RPMI8226 (cell line): ENCODE results near the gene SLC45A1.
"Not testable (repeated sequence)": the region's sequence is repeated elsewhere in the genome, so short reads cannot be mapped to it uniquely, and the experiment has no call there.

ENCODE experiments used
- DNase-seq: peaks from one replicate; pipeline ENCODE4 v3.0.0-alpha.2; 2015

The SLC45A1 gene

DNA sequence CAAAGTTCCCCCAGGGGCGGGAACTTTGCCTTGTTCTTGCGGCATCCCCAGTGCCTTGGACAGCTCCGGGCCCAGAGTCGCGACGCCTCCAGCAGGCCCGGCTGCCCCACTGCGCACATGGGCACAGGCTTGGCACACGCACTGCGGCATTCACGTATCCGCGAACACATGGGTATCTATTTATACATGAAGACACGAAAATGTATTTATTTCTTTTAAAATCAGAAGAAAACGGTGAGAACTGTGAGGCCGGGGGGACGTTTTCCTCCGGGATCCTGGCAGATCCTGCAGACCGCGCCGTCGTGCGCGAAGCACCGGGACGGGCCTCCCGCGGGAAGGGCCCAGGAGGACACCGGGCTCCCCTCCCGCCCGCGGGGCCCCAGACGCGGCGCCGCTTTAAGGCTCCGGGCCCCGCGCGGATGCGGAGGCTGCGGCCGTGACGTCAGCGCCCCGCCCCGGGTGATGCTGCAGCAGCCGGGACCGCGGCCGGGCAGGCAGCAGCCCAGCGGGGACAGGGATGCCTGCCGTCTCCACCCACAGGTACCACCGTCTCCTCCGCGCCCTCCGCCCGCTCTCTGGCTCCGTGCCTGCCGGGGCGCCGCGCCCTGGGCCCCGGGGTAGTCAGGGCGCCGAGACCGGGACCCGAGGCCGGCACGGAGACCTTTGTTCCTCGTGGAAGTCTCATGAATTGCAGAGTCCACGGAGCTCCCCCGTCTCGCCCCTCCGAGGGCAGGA is at the start of gene SLC45A1:
SLC45A1 (plus strand) TSS at position 468 of the 735 bp plus-strand sequence. CDS start 6,216 bp downstream, outside the sequence.
- peak; percentile 75 for DNase-seq

DNA sequence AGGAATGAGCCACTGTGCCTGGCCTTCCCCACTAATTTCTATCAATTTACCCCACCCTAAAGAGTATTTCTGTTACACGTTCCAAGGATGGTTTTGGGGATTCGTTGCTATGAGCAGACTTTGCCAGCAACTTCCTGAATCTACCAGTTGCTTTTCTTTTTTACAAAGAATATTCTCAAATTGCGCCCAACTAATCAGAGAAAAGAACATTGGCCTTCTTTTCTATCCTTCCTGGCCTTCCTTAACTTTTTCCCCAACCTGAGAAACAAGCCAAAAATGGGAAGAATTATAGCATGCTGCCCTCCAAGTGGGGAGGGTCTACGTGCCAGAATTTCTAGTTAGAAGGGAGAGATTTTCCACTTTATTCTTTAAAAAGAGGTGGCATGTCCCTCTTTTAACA is 44.9 kb upstream of the SLC45A1 start:
- no peak for DNase-seq

DNA sequence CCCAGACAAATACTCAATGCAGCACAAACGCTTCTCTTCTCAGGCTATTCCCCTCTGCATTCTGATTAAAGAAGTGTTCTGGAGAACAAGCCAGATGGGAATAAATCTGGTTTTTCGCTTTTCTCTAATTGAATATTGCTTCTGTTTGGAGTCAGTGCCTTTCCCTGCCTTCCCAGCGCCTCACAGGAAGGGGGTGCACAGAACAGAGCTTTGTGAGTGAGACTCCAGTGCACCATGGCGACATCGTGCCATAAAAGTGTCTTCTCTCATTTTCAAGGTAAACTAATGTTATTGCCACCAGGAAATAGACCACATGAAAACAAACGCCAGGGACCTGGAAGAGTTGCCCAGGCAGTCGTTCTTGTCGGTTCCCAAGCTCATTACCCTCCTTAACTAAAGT is 43.6 kb upstream of the SLC45A1 start:
- no peak for DNase-seq

DNA sequence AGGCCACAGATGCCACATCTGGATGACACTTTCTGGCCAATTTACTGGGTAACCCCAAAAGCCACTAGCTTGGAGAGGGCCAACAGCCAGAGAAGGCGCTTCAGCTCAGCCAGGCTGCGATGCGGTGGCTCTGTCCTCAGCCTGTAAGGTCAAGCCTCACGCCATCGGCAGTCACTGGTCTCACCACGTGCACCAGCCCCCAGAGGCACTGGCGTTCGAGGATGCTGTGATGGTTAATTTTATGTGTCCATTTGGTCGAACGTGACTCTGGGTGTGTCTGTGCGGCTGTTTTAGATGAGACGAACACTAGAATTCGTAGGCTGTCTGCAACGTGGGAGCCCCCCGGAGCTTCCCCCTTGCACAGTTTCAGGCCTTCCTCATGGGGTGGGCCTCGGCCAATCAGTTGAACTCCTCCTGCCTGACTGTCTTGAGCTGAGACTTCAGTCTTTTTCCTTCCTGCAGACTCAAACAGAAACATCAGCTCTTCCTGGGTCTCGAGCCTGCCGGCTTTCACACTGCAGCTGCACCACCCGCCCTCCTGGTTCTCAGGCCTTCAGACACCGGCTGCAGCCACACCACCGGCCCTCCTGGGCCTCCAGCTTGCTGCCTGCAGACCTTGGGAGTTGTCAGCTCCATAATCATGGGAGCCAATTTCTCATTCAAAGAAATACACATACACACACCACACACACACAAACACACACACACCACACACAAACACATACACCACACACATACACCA is 41.6 kb upstream of the SLC45A1 start:
- peak; percentile 64 for DNase-seq

DNA sequence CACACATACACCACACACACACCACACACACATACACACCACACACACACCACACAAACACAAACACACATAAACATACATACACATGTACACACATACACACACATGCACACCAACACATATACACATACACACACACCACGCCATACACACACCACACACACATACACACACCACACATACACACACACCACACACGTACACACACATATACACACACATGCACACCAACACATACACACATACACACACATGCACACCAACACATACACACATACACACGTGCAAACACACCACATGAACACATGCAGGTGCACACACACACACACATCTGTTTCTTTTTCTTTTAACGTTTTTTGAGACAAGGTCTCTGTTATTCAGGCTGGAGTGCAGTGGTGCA is 41.0 kb upstream of the SLC45A1 start:
- no peak for DNase-seq

DNA sequence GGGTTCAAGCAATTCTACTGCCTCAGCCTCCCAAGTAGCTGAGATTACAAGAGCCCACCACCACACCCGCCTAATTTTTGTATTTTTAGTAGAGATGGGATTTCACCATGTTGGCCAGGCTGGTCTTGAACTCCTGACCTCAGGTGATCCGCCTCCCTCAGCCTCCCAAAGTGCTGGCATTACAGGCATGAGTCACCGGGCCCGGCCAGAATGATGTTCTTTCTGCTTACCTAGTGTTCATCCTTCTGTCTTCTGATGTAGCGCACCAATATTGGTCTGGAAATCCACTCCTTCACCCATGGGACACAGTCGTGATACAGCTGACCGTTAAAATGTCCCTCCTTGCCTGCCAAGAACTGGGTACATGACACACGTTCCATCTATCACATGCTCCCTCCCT is 39.2 kb upstream of the SLC45A1 start:
- DNase-seq = not testable (repeated sequence)

DNA sequence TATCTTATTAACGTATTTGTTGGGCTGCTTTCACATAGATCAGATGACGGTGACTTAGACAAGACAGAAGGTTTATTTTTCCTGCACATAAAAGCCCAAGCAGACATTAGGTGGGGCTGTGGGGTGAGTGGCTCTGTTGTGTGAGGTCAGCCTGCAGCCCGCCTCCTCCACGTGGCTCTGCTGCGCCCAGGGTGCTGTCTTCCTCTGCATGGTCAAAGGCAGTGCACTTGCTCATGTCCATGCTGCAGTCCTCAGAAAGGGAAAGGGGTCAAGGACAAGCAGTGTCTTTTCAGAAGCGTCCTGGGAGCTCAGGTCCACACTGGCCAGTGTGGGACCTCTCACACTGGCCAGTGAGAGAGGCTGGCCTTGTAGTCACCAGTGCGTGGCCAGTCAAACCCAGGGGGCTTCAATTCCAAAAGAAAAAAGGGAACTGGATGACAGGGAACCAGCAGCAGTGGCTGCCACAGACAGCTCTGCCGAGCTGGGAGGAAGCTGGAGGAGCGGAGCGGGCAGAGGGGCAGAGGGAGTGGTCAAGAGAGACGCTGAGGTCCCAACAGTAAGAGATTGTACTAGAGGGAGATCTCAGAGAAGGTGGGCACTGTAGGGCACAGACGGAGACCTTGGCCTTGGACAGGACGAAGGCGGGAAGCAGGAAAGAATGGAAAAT is 35.9 kb upstream of the SLC45A1 start:
- DNase-seq = no peak

DNA sequence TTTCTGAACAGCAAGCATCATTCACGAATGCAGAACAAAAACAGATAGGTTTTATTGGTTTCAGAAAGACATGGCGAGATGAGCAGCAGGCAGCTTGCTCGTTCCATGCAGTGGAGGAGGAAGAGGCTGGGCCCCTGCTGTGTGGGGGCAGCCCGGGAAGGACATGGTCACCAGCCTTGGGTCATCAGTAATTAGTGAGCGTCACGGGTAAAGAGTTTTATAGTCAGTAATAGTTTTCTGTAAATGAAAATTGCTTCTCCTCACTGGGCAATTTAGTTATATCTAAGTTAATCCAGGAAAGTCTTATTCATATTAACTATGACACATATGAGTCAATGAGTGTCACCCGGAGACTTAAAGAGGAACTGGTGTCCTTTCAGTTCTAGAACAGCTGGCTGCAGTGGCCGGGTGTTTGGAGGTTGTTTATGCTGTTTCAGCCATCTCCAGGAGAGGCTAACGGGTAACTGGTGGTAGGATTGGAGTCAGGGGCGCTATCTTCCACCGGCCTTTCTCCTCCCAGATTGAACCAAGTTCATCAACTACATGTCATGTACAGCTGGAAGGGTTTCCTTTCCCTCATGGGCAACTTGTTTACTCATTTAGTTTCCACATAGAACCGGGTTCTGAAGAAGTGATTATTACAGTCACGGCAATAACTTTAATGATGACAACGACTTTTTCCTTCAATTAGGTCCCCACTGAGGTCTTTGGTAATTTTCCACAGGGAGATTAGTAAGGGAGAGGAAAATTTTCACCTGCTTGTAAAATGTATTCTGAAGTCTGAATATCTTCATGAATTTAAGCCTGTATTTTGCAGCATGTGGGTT is 34.6 kb upstream of the SLC45A1 start:
- peak; percentile 89 for DNase-seq

DNA sequence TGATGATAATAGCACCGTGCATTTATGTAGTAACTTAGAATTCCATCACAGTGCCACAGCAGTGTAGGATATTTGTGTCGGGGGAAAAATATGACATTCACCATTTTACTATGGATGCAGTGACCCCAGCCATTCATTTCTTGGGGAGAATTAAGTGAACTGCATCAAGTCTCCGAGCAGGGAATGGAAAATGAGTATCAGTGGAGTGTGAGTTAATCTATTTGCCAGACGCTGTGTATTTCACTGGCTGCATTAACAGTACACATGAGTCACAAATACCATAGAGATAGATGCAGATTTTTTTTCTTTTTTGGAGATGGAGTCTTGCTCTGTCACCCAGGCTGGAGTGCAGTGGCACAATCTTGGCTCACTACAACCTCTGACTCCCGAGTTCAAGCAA is 33.8 kb upstream of the SLC45A1 start:
- no peak for DNase-seq

DNA sequence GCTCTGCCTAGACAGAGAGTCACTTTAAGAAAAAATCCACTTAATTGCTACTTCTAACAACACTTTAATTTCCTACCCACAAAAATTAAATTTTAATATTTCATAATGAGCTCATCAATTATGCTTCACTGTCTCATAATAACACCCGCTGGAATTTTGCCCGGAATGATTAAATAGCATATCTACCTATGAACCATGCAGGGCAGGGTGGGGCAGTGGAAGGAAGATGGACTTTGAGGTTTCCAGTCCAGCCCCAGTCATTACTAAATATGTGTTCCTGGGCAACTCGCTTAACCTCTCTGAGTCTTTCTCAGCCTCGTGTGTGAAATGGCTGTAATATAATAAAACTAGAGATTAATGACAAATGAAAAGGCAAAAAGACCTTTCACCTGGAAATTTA is 32.8 kb upstream of the SLC45A1 start:
- no peak for DNase-seq

DNA sequence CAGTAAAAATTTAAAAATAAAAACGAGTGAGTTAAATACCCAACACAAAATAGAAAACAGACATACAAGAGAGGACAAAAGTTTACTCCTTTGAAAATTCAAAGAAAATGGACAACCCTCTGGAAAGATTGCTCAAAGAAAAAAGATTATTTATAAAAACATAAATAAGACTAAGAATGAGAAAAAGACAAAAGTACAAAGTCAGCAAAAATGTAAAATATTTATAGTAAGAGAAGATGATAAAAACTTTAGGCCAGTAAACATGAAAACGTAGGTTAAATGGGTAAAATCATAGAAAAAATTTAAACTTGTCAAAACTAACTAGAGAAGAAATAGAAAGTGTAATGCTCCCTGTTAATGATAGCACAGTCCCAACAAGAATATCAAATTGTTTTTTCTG is 31.9 kb upstream of the SLC45A1 start:
- DNase-seq = no peak

DNA sequence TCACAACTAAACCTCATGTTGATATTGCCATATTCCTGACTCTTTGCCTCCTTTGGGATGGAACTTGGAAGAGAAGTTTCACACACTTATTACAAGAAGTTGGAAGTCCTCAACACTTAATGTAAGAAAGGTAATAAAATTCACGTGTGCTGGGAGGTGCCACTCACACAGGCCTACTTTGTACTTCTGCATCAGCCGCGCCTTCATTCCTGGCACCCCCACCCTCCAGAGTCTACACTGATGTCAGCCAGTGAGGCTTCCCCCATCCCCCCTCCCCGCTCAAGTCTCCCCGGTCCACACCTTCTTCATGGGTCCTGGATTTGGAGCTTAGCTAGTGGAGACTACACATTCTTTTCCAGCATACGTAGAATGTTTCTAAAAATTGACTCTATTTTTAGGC is 24.8 kb upstream of the SLC45A1 start:
- no peak for DNase-seq

DNA sequence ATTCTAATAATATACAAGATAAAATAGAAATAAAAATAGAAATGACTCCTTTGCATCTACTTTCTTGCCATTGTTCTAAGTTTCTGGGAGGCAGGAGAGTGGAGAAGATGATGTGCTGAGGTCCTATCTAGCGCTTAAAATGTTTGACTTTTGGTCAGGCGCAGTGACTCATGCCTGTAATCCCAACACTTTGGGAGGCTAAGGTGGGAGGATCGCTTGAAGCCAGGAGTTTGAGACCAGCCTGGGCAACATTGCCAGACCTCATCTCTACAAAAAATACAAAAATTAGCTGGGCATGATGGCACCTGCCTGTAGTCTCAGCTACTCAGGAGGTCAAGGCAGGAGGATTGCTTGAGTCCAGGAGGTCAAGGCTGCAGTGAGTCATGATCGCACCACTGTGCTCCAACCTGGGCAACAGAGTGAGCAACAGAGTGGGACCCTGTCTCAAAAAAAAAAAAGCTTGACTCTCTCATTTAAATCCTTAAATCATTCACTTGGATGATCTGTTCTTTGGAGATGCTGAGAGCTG is 24.2 kb upstream of the SLC45A1 start:
- no peak for DNase-seq

DNA sequence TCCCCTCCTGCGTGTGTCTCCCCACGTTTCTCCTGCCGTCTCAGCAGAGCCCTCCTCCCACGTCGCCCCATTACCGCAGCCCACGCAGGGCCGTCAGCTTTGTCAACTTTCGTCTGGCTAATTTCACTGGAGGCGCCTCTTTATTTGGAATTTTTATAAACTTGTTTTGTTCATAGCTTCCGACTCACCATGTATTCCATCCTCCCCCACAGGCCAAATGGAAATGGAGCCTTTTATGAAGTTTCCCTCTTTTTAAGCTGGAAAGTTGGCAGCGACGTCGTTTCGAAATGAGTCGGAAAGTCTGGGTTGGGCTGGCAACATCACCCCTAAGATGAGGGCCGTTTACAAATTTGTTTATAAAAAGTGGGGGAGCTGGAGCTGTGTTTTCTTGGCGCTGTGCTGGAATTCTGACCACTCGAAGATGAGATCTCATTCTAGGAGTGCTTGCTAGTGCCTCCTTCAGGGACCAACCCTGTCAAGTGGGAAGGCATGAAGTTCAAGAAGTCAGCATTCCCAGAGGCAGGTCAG is 23.7 kb upstream of the SLC45A1 start:
- no peak for DNase-seq

DNA sequence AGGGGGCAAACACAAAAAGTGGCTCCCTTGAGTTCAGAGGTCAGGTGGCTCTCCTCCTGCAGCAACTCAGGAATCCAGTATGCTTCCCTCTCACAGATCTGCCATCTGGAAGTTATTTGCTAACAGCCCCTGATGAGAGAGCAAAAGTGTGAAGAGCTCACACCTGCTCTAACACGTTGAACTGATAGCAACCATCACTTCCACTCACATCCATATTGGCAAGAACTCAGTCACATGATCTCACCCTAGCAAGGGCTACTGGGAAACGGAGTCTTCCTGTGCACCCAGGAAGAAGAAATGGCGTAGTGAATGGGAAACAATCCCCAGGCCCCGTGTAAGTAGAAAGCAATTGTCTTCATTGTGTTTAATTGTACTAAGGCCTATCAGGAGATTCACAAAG is 20.7 kb upstream of the SLC45A1 start:
- DNase-seq = no peak

DNA sequence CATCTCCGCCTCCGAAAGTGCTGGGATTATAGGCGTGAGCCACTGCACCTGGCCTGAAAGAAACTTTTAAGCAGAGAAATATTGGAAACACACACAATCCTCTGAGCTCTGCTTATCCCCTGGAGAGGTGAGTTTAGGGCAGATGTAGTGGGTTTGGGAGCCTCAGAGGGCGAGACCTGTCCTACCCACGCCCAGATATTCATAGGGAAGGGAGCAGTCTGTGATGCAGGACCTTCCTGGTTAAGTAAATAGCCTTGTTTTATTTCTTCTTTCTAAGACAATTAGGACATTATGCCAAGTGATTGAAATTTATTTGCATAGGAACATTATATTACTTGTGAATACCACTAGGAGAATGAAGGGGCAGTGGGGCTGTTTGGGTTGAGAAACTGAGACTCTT is 18.0 kb upstream of the SLC45A1 start:
- no peak for DNase-seq

DNA sequence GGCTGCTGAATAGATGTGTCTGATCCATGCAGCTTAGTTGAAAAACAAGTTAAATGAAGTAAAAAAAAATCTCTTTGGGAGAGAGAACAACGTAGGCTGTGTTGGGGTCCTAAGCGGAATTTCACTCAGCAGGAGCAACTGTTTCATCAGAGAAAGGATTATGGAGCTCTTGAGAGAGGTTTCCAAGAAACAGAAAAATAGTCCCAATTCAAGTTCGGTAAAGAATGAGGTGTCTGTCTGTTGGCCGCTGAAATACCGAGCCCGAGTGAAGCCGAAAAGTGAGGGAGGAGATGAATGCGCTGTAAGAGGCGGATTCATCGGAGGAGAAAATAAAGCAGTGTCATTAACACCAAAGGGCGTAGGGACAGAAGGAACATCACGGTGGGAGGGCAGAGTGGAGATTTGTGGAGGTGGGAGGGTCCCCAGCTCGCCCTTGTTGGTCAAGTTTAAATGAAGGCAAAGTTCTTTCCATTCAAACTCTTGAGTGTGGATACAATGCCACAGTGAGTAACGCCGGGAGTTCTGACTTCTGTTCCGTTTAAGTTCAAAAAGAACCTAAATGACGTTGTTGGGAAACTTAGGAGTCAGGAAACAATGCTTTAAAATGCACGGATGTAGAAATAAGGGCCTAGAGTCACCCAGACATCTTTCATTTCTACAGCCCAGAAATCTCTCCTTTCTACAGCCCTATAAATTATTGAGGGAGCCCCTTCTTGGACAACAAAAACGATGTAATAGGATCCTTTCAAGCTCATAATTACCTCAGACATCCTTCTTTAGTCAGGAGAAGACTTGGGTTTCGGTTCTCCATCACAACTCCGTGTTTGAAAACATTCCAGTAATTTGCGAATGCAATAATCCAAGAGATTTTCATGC is 15.6 kb upstream of the SLC45A1 start:
- no peak for DNase-seq

DNA sequence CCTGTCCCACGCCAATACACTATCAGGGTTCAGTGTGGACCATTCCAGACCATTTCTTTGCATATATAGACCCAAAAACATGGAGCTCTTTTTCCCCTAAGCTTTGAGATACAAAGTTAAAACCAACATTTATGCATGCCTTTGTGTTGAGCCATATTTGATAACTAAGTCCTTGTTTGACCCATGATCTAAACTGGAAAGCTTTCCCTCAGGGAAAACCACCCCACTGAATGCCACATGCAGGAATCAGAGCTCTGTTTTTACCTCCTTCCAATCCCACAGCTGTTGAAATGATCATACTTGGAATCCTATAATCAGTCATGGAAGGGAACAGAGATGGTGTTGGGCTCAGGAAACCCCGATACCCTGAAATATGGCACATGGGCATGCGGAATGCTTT is 14.8 kb upstream of the SLC45A1 start:
- DNase-seq = no peak

DNA sequence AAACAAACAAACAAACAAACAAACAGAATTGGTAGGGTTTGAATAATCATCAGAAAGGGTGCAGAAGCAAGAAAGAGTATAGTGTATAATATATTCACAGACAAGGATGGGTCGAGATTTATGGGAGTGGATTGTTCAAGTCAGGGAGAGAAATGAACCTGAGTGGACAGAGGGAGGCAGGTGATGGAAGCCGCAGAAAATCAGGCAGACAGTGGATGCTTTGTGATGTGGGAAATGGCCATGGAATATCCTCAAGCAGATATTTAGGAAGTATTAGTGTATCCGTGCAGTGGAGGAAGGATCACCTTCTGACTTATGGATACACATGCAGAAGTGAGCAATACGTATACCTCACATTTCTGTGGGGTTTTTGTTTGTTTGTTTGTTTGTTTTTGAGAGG is 14.0 kb upstream of the SLC45A1 start:
- DNase-seq = no peak

DNA sequence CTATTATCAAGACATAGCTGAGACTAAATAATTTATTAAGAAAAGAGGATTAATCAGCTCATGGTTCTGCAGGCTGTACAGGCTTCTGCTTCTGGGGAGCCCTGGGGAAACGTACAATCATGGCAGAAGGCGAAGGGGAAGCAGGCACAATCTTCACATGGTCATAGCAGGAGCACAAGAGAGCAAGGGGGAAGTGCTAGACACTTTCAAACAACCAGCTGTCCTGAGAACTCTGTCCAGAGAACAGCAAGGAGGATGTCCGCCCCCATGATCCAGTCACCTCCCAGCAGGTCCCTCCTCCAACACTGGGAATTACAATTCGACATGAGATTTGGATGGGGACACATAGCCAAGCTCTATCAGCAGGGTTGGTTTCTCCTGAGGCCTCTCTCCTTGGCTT is 10.3 kb upstream of the SLC45A1 start:
- DNase-seq = no peak

DNA sequence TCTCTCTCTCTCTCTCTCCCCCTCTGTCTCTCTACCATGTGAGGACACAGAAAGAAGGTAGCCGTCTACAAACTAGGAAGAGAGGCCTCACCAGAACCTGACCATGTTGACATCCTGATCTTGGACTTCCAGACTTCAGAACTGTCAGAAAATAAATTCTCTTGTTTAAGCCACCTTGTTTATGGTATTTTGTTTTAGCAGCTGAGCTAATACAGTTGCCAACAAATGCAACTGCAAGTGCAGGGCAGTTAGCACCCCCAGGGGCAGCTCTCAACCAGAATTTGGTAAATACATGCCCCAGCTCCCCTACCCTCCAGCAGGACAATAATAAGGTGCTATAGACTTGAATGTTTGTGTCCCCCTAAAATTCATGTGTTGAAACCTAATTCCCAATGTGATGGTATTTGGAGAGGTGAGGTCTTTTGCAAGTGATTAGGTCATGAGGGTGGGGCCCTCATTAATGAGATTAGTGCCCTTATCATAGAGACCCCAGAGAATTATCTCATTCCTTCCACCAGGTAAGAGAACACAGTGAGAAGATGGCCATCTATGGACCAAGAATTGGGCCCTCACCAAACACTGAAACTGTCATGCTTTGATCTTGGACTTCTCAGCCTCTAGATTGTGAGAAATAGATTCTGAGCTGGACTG is 6.7 kb upstream of the SLC45A1 start:
- no peak for DNase-seq
